SU-DHL-6 (cell line): ENCODE measurements around the gene LAMA3.

Source experiments
- CTCF ChIP-seq: fragments of 200-600 bp; sonication (generic); IDR thresholded peaks from one replicate; pipeline ENCODE4 v1.5.1; 2017; ENCODE audit warnings: antibody characterized with exemption, mild to moderate bottlenecking, low read length, moderate library complexity; ENCODE audit not compliant: insufficient read depth, poor library complexity, severe bottlenecking
- EZH2phosphoT487 ChIP-seq: fragments of 200-600 bp; sonication (generic), shearing (Covaris generic); conservative IDR thresholded peaks from 2 replicates; pipeline ENCODE4 v1.6.1; 2018; ENCODE audit warnings: mild to moderate bottlenecking, antibody characterized with exemption, low read length, moderate library complexity, mixed read lengths

- TF ChIP-seq CTCF, result no peak
- no peak for TF ChIP-seq EZH2phosphoT487
Observed at GRCh38 chr18:23903971-23904370, 214.7 kb downstream of the LAMA3 start.
